Mucosa of rectum (tissue), 2 donors: ENCODE data around the gene MINDY3.
"Not testable (repeated sequence)": the region's sequence is repeated elsewhere in the genome, so short reads cannot be mapped to it uniquely, and the experiment has no call there.

Experiments
- H3K27ac ChIP-seq, 2 donors: one replicate each; pipeline ENCODE4 v1.7.0; 2013; ENCODE audit warnings: inconsistent platforms in 2 of 2, low read depth in 2 of 2, low read length in 2 of 2
- H3K27me3 ChIP-seq, 2 donors: one replicate each; pipeline ENCODE4 v1.7.0; 2013; ENCODE audit warnings: low read length in 2 of 2; ENCODE audit not compliant: control insufficient read depth in 2 of 2, insufficient read depth in 2 of 2
- H3K36me3 ChIP-seq, 2 donors: one replicate each; pipeline ENCODE4 v1.7.0; 2013; ENCODE audit warnings: low read length in 2 of 2; ENCODE audit not compliant: control insufficient read depth in 2 of 2, insufficient read depth in 2 of 2
- H3K4me1 ChIP-seq, 2 donors: one replicate each; pipeline ENCODE4 v1.7.0; 2013; ENCODE audit warnings: low read length in 2 of 2, mild to moderate bottlenecking in 1 of 2; ENCODE audit not compliant: control insufficient read depth in 2 of 2, insufficient read depth in 2 of 2
- H3K4me3 ChIP-seq, 2 donors: one replicate each; pipeline ENCODE4 v1.7.0; 2013; ENCODE audit warnings: low read length in 2 of 2
- H3K9ac ChIP-seq, 2 donors: one replicate each; pipeline ENCODE4 v1.7.0; 2013; ENCODE audit warnings: low read length in 2 of 2, low read depth in 1 of 2, mild to moderate bottlenecking in 1 of 2
- H3K9me3 ChIP-seq, 2 donors: one replicate each; pipeline ENCODE4 v1.7.0; 2013; ENCODE audit warnings: low read length in 2 of 2; ENCODE audit not compliant: control insufficient read depth in 2 of 2
- donor health status: healthy.
- donor health status: Normal muscosa, but diverticular disease.

Gene MINDY3

DNA sequence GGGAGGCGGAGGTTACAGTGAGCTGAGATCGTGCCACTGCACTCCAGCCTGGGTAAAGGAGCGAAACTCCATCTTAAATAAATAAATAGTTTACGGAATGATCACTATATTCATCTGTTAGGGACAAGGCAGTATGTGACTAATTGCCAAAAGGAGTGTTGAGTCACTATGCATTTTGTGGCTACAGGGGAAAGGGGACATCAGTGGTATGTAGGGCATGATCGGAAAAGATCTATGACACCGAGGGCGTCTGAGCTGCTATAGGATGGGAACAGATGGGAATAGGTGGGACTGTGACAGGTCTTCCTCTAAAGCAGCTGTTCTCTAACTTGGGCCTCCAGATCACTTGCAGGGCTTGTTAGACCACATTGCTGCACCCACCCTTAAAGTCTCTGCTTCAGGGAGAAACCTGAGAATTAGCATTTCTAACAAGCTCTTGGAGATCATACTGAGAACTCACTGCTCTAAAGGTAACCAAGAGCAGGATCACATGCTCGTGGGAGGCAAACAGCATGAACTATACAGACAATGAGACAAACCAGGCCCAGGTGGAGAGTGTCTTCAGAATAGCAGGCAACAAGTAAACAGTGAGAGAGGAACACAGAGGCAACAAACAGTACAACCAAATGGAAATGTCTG lies 75.5 kb downstream of the MINDY3 start:
- no peak overlapping the region for H3K27ac ChIP-seq
- H3K4me1 ChIP-seq: no peaks in the 10 kb centered on the region
- no peak overlapping the region for H3K9ac ChIP-seq
- no peak overlapping the region for H3K4me3 ChIP-seq
- no peaks in the 10 kb centered on the region for H3K9me3 ChIP-seq
- peaks cover 15 to 26% of the 10 kb centered on the region in 2 donors for H3K36me3 ChIP-seq
- no peaks in the 10 kb centered on the region for H3K27me3 ChIP-seq

DNA sequence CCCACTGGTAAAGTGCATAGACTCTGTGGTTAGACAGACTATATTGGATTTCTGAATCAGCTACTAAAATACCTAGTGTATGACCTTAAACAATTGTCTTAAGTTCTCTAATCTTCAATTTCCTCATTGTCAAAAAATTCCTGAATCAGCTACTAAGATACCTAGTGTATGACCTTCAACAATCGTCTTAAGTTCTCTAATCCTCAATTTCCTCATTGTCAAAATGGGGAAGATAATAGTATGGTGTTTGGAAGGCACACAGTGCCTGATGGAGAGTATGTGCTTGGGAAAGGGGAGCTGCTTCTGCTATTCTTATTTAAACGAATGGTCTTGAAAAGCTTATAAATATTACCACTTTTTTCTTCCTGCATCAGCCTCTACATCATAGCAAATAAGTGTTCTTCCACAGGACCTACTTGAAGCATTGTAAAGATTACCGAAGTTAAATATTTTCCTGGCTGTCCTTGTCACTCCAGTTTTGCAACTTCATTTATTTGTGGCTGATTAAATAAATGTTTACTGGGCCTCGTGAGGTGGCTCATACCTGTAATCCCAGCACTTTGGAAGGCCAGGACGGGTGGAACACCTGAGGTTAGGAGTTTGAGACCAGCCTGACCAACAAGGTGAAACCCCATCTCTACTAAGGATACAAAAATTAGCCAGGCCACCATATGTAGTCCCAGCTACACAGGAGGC lies 76.2 kb downstream of the MINDY3 start:
- Histone ChIP-seq H3K27ac (no peak overlapping the region), H3K27me3 (no peaks in the 10 kb centered on the region), H3K9me3 (no peaks in the 10 kb centered on the region), H3K4me3 (no peak overlapping the region), H3K4me1 (no peaks in the 10 kb centered on the region), H3K9ac (no peak overlapping the region), H3K36me3 (peaks cover 15 to 26% of the 10 kb centered on the region in 2 donors)

DNA sequence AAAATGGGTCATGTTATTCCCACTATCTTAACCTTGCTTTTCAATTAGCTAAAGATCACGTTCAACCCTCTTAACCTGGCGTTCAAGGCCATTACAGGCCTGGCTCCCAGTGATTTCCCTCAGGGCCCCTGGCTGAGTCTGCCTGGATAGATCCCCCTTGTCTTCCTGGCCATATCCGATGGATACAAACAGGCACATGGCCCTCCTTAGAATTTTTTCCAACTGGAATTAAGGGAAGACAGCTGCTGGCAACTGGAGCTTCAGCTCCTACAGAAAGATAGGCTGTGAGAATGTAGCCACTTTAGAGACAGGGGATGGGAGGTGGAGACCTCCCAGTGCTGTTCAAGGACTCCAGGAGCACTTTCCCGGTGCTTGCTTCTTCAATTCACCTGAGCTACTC lies 77.5 kb downstream of the MINDY3 start:
- Histone ChIP-seq H3K27me3 (no peaks in the 10 kb centered on the region), H3K9me3 (no peaks in the 10 kb centered on the region), H3K36me3 (peaks cover 15 to 27% of the 10 kb centered on the region in 2 donors), H3K27ac (no peak overlapping the region), H3K4me3 (no peak overlapping the region), H3K9ac (no peak overlapping the region), H3K4me1 (no peaks in the 10 kb centered on the region)

DNA sequence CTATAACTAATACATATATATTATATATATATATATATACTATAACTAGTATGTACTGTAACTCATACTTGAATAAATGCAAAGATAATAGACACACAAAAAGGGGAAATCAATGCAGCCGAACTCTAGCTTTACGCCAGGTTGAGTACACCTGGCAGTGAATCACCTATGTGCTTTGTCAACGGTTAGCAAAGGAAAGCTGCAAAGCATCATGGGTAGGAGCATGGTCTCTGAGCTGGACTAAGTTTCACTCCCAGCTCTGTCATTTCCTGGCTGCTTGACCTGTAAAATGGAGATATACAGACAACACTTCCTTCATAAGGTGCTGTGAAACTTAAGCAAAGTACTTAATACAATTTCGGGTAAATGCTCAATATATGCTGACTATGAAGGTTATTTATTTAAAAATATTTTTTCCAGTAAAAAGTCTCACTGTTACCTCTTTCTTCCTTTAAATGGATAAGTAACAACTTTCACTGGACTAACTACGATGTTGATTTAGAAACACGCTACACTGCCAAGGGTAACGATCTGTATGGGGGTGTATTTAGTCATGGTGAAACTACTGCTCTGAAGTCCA lies 78.8 kb downstream of the MINDY3 start:
- no peak overlapping the region for H3K4me3 ChIP-seq
- H3K9me3 ChIP-seq: no peaks in the 10 kb centered on the region
- peaks cover 16 to 22% of the 10 kb centered on the region in 2 donors for H3K36me3 ChIP-seq
- H3K4me1 ChIP-seq: no peaks in the 10 kb centered on the region
- H3K27me3 ChIP-seq: no peaks in the 10 kb centered on the region
- H3K27ac ChIP-seq: no peak overlapping the region
- no peak overlapping the region for H3K9ac ChIP-seq

DNA sequence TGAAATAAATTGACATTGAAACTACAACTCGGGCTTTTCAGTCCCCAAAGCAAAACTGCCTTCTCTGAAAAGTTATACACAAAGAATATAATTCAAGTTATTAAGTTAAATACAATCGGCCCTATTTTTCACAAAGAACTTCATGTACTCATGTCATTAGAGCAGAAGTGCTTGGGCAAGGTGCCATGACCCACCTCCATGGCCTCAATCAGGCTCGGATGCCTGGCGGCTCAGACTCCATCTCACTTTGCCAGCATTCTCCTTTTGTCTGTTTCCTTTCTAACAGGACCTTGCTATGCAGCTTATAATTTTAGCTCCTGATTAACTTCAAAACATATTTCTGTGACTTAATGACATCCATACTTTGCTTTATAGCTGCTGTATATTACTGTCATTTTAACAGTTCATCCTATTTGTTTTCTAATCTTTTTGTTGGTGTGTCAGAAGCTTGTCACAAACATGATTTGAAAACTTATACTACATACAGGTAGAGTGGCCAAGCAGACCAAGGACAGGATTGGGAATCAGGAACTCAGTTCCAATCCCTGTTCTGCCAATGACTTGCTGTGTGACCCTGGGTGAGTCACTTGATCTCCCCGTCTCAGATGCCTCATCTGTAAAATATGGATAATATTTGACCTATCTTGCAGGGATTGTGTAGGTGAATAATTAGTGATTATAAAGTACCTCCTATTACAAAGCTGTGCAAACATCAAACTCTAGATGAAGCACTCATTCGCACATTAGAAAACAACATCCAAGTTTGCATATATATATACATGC lies 79.8 kb downstream of the MINDY3 start:
- Histone ChIP-seq H3K4me1 (no peaks in the 10 kb centered on the region), H3K9me3 (no peaks in the 10 kb centered on the region), H3K36me3 (peaks cover 8 to 17% of the 10 kb centered on the region in 2 donors), H3K4me3 (no peak overlapping the region), H3K27ac (no peak overlapping the region), H3K9ac (no peak overlapping the region), H3K27me3 (no peaks in the 10 kb centered on the region)

DNA sequence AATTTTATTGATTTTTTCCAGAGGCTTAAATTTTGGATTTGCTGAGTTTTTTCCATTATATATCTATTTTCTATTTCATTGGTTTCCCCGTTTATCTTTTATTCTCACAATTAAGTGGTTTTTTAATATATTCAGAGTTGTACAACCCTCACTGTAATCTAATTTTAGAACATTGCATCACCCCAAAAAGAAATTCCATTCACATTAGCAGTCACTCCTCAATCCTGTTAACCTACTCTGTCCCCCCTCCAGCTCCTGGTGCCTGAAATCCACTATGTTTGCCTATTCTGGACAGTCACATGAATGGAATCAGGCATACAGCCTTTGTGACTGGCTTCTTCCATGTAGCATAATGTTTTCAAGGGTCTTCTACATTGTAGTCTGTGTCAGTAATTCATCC lies 84.8 kb downstream of the MINDY3 start:
- Histone ChIP-seq H3K36me3 (peaks cover 4 to 8% of the 10 kb centered on the region in 2 donors), H3K27me3 (no peaks in the 10 kb centered on the region), H3K9me3 (no peaks in the 10 kb centered on the region), H3K4me3 (no peak overlapping the region), H3K27ac (no peak overlapping the region), H3K4me1 (no peaks in the 10 kb centered on the region), H3K9ac (no peak overlapping the region)

DNA sequence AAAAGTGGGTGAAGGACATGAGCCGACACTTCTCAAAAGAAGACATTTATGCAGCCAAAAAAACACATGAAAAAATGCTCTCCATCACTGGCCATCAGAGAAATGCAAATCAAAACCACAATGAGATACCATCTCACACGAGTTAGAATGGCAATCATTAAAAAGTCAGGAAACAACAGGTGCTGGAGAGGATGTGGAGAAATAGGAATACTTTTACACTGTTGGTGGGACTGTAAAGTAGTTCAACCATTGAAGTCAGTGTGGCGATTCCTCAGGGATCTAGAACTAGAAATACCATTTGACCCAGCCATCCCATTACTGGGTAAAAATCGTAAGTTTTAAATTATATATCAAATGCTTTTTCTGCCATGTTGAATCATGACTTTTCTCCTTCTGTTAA lies 85.8 kb downstream of the MINDY3 start:
- H3K9ac ChIP-seq, H3K27me3 ChIP-seq, H3K9me3 ChIP-seq, H3K27ac ChIP-seq, H3K4me3 ChIP-seq, H3K36me3 ChIP-seq, H3K4me1 ChIP-seq: not testable (repeated sequence)

DNA sequence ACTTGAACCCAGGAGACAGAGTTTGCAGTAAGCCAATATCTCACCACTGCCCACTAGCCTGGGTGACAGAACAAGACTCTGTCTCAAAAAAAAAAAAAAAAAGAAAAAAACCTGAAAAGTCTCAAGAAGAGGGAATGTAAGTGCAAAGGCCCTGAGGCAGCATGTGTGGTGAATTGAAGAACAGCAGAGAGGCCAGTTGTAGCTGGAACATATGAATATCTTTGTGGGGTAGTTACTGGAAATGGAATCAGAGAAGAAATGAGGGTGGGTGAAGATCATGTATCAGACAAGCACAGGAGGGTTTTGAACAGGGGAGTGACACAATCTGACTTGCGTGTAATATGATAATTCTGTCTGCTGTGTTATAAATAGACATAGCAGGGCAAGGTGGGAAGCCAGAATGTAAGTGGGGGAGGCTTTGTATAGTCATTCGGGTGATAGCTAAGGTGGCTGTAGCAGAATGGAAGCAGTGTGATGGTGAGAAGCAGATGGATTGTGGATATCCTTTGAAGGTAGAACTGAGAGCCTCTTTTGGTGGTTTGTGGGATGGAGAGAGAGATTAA lies 95.3 kb downstream of the MINDY3 start:
- H3K9ac ChIP-seq: no peak overlapping the region
- H3K27ac ChIP-seq: no peak overlapping the region
- no peaks in the 10 kb centered on the region for H3K9me3 ChIP-seq
- H3K36me3 ChIP-seq: no peaks in the 10 kb centered on the region
- H3K27me3 ChIP-seq: no peaks in the 10 kb centered on the region
- no peaks in the 10 kb centered on the region for H3K4me1 ChIP-seq
- no peak overlapping the region for H3K4me3 ChIP-seq

DNA sequence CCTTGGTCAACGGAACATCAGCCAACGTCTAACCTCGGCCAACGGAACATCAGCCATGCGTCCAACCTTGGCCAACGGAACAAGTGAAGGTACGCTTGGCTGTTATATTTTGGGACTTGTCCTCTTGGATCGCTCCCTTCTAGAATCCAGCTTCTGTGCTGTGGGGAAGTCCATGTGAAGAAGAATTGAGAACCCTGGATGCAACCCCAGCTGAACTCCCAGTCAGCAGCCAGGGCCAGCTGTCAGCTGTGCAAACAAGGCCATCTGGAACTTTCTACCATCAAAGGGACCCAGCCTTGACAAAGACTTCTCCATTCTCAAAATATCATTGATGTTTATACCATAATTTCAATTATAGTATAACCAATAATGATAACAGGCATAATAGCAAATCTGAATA lies 97.3 kb downstream of the MINDY3 start:
- H3K27me3 ChIP-seq: no peaks in the 10 kb centered on the region
- no peak overlapping the region for H3K9ac ChIP-seq
- no peak overlapping the region for H3K27ac ChIP-seq
- no peaks in the 10 kb centered on the region for H3K4me1 ChIP-seq
- no peaks in the 10 kb centered on the region for H3K9me3 ChIP-seq
- H3K4me3 ChIP-seq: no peak overlapping the region
- H3K36me3 ChIP-seq: no peaks in the 10 kb centered on the region

DNA sequence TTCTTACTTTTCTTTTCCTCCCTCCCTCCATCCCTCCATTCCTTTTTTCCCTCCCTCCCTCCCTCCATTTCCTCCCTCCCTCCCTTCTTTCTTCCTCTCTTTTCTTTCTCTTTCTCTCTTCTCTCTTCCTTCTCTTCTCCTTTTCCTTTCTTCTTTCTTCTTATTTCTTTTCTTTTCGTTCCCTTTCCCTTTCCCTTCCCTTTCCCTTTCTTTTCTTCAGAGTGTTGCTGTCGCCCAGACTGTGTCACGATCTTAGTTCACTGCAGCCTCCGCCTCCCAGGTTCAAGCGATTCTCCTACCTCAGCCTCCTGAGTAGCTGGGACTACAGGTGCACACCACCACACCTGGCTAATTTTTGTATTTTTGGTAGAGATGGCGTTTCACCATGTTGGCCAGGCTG lies 98.1 kb downstream of the MINDY3 start:
- H3K27ac ChIP-seq, H3K4me3 ChIP-seq, H3K4me1 ChIP-seq, H3K9ac ChIP-seq, H3K27me3 ChIP-seq, H3K9me3 ChIP-seq, H3K36me3 ChIP-seq: not testable (repeated sequence)
